NCI-H1105 treated with DMSO at 0.1 percent for 48 hours (cell line): ENCODE results near the gene MYOG.

Experiments
- DNase-seq: peaks from one replicate; lab custom pipeline; 2025; lab: John Stamatoyannopoulos, UW

MYOG gene

DNA sequence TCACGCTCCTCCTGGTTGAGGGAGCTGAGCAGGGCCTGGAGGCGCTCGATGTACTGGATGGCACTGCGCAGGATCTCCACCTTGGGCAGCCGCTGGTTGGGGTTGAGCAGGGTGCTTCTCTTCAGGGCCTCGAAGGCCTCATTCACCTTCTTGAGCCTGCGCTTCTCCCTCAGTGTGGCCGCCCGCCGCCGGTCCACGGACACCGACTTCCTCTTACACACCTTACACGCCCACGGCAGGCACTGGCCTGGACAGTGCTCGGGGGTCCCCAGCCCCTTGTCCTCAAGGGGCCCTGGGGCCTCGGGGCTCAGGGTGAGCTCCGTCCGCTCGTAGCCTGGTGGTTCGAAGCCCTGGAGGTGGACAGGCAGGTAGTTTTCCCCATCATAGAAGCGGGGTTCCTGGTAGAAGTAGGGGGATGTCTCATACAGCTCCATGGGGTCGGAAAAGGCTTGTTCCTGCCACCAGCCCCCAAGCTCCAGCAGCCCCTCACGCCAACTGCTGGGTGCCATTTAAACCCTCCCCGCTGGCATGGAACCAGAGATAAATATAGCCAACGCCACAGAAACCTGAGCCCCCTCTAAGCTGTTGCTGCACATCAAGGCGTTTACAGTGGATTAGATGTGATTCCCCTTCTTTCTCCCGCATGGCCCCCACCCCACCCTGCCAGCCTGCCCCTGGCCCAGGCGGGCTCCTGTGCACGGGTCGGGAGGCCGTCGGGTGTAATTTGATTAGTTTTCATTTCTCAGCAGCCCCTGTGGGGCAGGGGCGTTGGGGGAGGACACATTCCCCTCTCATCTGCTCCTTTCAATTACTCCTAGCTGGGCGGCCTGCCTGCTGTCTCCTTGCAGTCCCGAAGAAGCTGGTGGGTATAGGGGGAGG lies at the start of gene MYOG:
Gene MYOG (minus strand): TSS at position 485 of the 879 bp plus-strand sequence. CDS start 51 bp downstream, at position 434.
- DNase-seq, result no peak

DNA sequence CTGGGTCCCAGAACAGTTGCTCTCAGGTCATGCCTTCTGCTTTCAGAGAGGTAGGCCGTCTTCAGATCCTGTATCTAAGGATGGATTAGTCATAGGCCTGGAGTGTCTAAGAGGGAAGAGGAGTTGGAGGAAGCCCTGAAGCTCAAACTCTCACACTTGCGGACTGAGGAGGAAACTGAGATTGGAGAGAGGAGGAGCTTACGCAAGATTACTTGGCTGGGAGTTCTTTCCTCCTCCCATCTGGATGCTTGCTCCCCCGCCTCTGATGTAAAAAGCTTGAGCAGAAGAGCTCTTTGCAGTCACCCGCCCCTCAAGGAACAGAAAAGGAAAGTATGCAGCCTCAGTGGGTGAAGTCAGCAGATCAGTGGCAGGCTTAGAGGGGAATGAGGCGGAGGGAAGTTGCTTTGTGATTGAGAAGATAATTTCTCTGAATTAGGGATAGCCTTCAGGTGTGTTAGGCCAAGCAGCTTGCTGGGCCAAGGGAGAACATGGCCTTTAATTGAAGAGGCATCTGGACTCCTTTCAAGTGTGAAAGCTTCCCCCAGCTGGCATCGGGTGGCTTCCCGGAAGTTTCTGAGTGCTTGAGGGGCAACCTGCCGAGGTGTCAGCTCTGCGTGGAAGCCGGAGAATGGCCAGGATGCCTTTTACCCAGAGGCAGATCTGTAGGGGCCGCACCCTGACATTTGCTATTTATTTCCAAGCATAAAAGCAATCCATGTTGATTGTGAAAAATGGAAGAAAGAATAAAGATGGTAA lies 48.3 kb upstream of the MYOG start:
- no peak for DNase-seq

DNA sequence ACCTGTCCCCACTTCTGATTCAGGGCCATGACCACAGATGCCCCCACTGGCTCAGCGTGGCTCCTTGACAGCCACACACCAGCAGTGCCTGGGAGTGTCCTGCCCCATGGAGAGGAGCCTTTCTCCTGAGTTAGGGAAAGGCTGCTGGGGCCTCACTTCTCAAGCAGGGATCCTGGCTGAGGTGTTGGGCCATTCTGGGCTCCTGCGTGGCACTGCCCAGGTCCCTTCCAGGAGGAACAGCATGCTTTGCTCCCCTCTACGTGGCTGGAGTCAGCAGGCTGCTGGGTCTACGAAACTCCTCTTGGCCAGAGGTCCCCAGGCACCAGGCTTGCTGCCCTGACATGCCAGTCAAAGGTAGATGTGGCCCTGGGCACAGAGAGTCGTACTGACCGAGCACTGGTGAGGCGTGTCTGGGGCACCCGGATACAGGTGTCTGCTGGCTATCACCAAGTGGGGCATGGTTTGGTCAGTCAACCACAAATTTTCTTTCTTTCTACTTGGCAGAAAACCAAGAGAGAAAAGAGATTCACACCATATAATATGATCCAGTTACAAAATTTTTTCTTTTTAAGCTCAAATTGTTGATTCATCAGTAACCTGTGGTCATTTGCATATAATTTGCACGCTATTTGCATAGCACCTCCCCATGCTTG lies 45.9 kb upstream of the MYOG start:
- no peak for DNase-seq

DNA sequence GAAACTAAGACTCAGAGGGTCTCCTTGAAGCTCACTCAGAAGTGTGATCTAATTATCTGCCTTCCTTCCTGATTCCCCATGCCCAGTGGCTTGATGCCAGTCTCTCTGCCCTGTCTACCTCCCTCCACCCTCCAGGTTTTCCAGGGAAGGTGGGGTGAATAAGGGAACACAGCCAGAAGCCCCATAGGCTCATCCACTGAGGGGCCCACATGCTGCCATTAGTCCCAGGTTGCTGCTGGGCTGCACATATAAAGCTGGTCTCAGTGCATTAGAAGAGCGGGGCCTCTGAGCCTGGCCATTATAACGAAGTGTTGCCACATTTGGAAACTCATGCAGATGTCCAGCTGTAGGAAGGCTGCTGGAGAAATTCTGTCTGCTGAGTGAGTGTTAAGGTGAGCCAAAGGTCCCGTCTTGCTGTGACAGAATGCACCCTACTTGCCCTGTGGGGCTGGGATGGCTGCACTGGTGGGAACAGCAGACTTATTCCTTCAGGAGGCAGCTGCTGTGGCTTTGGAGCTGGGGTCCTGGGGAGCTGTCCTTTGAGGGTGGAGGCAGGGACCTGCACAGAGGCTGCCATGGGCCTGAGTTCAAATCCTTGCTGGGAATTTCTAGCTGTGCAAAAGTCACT lies 44.7 kb upstream of the MYOG start:
- peak; percentile 48 for DNase-seq

DNA sequence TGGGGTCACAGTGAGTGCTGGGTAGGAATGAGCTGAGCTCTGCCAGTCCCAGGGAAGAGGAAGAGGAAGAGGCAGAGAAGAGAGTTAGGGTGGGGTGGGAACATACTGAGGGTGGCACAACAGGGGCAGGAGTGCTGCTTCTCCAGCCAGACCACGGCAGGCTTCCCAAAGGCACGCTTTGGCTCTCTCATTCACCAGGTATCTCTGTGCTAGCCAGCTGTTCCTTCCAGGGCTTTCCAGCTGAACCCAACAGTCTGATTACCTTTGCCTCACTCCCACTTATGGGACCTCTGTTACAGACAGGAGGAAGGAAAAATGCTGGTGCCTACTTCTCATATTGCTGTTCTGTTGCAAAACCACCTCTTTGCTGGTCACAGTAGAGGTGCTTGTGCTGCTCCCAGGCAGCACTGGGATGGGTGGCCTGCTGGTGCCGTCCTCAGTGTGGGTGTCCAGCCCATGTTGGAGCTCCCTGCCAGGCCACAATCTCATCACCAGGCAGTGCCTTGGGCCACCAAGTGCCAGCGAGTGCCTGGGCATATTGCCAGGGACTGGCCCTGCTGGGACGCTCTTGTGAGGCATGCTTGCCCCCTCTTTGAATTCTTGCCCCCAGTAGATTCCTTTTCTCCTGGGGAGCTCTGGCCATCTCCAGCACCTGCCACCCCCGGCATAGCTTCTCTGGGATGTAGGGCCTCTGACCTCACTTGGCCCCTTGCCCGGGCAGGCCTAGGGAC lies 43.9 kb upstream of the MYOG start:
- DNase-seq, result peak; percentile 48

DNA sequence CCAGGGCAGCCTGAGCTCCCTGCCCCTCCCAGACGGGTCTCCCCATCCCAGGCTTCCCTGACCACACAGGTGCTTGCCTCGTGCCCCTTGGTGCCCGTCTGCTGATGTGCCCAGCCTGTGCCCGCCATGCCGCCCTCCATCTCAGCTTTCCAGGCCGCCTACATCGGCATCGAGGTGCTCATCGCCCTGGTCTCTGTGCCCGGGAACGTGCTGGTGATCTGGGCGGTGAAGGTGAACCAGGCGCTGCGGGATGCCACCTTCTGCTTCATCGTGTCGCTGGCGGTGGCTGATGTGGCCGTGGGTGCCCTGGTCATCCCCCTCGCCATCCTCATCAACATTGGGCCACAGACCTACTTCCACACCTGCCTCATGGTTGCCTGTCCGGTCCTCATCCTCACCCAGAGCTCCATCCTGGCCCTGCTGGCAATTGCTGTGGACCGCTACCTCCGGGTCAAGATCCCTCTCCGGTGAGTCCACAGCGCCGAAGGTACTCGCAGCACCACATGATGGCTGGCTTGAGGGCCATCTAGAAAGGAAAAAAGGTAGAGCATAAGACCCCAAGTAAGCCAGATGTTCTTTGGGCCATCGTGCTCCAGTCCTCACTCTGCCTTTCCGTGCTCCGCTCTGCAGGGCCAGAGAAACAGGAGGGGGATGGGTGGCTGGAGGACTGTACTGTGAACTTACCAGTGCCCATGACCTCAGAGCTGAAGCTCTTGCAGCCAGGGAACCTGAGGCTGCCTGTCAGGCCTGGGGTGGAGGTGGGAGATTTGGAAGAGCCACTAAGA lies 43.1 kb upstream of the MYOG start:
- no peak for DNase-seq

DNA sequence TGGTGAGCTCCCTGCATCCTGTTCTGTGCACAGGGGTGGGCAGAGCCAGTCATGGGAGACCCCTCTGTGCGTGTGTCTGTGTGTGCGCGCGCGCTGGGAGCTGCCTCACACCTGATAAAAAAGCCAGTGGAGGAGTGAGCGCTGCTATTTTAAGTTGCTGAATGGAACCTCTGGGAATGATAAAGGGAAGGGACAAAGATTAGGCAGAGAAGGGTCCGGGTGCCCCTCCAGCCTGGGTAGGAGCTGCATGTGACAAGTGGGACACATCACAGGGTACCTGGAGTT lies 42.6 kb upstream of the MYOG start:
- DNase-seq, result no peak

DNA sequence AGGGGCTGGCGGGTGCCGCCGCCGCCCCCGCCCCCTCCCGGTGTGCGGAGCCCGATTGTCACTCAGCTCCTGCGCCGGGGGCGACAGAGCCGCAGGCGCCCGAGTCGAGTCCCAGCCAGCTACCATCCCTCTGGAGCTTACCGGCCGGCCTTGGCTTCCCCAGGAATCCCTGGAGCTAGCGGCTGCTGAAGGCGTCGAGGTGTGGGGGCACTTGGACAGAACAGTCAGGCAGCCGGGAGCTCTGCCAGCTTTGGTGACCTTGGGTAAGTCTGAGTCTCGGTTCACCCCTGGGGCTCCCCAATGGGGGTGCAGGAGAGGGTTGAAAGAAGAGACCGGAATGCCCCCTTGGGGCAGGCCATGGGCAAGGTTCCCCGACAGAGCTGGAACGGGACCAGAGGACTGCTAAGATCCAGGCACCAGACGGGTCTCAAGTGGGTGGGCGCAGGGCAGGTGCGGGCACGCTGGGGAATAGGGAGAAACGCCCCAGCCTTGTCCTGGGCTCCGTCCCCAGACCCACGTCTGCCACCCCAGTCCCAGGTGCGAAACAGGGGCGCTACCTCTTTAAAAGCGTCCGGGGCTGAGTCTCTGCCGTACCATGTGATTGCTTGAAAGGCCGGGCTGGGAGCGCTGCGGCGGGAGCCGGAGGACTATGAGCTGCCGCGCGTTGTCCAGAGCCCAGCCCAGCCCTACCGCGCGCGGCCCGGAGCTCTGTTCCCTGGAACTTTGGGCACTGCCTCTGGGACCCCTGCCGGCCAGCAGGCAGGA lies 42.0 kb upstream of the MYOG start, which contains the start of gene ADORA1:
Gene ADORA1 (plus strand): TSS at position 61 of the 765 bp plus-strand sequence. CDS start 1,116 bp downstream, outside the sequence.
- peak; percentile 28 for DNase-seq

DNA sequence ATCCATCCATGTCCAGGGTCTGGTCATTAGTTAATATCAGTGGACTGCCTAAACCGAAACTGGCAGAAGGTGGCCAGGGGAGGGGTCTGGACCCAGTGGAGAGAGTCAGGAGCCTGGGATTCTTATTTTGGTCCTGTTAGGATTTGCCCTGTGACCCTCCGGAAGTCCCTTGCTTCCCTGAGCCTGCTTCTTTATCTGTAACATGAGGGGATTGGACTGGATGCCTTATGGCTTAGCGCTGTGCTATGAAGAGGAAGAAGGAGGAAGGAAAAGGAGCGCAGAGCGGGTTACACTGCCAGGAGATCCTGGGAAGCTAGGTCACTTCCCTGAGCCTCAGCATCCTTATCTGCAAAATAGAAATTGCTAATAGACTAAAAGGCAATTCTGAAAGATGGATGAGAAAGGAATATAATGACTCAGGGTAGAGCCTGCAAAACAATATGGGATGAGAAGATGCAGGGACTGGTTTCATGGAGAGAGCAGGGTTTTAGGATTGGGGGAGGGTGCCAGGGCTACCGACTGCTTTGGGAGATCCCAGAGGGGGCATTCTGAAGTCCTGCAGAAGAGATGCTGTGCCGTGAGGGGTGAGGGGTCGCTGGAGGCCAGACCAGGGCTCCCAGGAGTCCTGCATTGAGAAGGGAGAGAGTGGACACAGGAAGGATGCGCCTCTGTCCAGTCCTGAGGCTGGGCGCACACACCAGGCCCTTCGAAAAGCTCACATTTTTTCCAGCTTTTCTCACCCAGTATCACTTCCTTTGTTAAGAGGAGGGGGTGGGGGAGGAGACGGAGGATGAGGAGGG lies 41.3 kb upstream of the MYOG start:
- no peak for DNase-seq

DNA sequence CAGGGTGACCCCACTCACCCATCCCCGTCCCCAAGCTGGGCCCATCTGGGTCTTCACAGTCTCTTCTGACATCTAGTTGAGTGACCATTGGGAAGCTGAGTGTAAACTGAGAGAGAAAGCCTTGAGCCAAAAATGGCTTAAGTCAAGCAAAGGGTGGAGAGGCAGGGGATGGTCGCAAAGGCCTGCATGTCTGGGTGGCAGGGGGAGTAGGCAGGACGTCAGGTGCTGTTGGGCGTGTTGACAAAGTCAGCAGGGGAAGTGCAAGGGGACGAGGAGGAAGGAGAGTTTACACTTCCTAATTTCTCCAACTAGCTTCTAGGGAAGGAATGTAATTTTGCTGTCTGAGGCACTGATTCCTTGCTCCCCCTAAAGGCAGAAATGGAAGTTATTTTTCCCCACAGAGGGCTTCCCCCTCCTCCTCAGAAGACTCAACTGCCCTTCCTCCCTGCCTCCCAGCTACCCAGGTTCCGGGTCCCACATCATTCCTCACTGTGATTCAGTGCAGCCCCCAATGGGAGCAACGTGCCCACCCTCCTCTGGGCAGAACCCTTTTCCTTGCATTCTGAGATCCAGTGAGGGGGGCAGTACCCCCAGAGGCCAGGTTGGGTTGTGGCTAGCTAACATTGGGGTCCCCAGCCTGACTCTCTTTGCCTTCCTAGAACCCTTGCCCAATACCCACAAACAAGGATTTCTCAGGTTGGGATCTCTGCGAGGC lies 40.5 kb upstream of the MYOG start:
- DNase-seq, result no peak

DNA sequence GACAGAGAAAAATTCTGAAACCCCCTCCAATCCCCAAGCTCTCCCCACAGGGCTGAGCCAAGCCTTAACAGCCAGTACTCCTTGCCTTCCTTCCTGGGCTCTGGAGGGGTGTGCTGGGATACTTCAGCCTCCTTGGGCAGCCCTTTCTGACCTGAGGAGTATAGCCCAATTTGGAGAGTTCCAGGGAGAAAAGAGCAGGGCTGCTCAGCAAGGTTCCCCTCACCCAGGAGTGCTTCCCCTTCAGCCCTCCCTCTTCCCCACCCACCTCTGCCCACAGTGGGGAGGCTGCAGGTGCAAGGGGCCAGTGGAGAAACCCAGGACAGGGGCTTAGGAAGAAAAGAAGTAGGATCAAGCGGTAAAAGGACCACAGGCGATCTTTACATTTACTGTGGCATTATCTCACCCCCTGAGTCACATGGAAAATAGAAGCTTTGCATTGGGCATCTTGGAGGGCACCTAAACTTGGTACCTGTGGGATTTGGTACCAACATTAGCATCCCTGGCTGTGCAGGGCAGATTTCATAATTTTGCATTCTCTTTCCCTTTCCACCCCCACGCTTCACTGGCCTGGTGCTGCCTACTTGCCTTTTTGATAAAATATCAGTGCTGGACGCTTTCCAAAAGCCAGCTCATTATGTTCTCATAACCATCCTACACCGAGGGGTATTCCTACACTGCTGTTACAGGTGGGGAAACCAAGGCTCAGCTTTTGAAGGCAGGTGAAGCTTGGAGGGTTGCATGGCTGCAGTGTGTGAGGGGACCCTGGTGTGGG lies 38.9 kb upstream of the MYOG start:
- DNase-seq, result peak; percentile 25

DNA sequence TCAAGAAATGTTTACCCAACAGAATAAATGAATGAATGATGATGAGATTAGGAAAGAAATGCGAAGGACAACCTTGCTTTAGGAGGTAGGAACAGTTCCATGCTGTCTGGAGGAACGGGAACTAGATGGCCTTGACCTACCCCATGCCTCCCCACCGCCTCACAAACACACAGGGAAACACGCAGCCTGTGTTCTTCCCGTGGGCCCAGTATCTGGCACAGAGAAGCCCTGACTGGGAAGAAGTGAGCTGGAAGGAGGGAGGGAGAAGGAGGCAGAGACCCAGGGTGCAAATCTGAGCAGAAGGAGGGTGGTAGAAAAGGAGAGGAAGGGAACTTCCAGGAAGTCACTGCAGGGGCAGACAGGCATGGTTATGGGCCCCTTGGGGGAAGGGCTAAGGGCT lies 38.2 kb upstream of the MYOG start:
- no peak for DNase-seq

DNA sequence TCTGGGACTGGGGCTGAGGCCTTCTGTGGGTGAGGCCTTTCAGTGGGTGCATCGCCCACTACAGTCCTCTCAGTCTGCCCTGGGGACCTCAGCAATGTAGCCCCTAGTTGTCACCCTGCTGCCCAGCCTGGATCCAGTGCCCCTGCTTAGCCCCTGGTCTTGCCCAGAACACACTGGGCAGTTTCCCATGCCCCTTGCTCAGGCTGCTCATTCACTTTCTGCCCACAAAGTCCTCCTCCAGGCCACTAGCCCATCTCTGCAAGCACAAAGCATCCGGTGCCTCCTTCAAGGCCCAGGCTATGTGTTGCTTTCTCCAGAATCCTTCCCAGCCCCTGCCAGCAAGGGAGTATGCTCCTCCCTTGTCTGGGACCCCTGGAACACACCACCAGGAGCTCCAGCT lies 36.3 kb upstream of the MYOG start:
- no peak for DNase-seq

DNA sequence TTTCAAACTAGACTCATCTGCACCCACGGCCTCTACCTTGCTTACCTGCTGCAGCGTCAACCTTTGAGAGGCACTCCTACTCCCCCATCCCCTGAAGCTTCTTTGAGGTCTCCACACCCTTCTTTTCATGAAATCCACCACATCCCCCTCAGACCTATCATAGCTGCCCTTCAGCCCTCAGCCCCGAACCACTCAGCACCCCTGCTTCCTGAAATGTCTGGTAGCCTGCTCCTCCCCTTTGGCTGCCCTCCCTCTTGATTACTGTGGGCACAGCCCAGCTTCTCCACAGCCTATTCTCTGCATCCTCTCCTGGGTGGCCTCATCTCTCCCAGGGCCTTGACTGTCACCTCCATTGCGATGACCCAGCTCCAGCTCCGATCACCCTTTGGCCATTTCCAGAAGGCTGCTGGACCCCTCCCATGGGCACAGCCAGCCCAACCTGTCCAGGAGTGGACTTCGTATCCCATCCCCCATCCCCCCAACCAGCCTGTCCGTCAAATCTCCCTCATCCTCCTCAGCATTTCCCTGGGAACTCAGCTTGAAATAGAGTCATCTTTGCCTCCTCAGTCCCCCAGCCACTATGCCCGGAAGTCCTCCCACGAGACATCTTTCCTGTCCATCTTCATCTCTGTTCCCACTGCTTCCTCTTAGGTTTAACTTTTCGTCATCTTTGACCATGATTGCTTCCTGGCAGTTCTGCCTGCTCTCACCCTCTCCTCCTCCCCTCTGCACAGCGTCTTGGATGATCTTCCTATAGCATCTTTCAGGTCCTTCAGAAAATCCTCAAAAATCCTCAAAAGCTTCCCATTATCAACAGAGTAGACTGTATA lies 35.6 kb upstream of the MYOG start:
- no peak for DNase-seq

DNA sequence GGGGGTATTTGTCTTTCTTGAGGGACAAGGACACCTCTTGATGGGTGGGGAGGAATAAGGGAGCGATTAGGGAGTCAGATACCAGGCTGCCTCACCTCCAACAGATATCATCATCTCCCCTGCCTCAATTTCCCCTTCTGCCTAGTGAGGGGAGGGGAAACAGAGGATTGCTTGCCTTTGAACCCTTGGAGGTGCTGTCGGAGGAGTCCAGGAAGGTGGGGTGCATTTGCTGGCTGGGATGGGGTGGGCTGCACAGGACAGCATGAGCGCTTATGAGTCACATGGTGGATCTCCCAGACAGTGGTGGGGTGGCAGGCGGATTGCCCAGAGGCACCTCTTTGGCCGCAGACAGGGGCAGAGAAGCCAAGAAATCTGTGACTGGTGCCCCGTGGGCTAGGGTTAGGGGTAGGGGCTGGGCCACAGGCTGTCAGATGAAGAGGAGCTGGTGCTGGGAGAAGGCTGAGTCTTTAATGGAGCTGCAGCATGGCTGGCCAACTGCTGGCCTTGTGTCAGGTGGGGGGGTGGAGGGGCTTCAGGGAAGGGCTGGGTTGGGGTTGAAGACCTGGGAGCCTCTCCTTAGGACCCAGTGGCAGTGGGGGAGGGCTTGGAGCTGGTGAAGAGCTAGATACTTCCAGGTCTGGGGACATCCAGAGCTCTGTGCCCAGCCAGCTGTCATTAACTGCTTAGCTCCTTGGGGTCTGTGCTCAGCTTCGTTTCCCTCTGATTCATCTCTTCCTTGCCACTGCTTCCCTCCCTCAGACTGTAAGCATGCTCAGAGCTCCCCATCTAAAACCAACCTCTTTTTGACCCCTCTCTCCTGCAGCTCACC lies 34.7 kb upstream of the MYOG start:
- no peak for DNase-seq
